HTR-8/SVneo (cell line): ENCODE results near the gene NOTO.

Source experiments
- DNase-seq: peaks from one replicate; pipeline ENCODE4 v3.0.0; 2011; ENCODE audit warnings: low spot score, mixed read lengths; ENCODE audit not compliant: insufficient read length
- FAIRE-seq: peaks from 2 replicates; lab custom pipeline; 2011; peaks lifted over from hg19 to GRCh38; lab: Jason Lieb, UNC

Gene NOTO

DNA sequence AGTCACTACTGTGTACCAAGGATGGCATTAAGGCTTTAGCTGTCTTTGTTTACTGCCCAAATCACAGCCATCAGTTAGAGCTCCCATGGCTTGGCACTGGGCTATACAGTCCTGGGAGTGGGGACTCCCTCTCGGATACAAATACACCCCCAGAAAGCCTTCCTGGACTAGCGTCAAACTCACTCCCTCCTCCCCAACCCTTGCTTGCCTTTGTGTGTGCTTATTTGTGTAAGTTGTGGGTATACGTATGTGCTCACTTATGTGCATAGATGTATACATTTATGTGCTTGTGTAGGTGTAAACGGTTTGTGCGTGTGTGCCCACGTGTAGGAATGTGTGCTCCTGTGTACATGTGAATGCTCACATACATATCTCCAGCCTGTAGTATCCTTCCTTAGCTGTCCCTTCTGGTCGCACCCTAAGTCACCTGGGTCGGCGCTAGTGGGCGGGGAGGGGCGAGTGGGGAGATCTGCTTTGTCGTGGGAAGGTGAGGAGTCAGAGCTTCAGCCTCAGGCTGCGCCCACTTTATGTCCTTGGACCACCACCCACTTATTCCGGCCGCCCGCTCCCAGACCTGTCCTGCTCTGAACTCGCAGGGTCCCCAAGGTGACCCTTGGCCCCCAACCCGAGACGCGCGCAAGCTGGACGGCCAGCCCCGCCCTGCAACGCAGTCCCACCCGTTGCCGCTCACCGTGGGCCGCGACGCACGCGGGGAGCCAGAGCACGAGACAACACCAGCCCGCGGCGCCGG is 30.2 kb downstream of the NOTO start:
- FAIRE-seq (peak; percentile 38), DNase-seq (no peak)

DNA sequence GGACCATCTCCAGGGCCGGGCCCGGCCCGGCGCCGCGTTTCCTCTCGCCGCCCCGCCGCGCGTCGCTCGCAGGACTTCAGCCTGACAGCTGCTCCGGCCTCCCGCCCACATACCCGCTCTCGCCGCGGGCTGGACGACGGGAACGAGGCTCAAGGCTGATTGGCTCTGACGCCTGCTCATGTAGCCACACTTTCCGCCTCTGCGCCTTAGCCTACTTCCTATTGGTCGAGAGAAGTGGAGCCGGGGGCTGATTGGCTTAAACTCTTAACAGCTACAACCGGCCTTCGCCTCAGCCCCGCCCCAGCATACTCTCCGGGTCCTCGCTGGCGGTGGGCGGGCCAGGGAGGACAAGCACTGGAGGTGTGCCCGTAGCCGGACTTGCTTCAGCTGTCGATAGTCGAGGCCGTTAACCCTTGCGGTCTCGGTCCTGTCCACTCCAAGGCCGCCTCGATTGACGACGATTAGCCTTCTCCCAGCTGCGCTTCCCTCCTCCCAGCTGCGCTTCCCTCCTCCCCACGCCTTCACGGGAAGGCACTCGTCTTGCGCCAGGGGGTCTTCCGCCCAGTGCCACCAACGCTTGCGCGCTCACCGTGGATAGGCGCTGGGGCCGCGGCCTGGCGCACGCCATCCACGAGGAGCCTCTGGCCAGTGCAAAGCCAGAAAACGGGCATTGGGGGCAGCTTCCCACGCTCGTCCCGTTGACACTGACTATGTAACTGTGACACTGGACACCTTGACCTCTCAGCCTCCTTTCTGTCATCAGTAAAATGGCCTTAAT is 31.0 kb downstream of the NOTO start, which contains the start of gene PRADC1:
PRADC1 (minus strand) TSS at position 86 of the 778 bp plus-strand sequence; CDS start at position 7, 79 bp downstream.
- FAIRE-seq (peak; percentile 95), DNase-seq (peak; percentile 99)

DNA sequence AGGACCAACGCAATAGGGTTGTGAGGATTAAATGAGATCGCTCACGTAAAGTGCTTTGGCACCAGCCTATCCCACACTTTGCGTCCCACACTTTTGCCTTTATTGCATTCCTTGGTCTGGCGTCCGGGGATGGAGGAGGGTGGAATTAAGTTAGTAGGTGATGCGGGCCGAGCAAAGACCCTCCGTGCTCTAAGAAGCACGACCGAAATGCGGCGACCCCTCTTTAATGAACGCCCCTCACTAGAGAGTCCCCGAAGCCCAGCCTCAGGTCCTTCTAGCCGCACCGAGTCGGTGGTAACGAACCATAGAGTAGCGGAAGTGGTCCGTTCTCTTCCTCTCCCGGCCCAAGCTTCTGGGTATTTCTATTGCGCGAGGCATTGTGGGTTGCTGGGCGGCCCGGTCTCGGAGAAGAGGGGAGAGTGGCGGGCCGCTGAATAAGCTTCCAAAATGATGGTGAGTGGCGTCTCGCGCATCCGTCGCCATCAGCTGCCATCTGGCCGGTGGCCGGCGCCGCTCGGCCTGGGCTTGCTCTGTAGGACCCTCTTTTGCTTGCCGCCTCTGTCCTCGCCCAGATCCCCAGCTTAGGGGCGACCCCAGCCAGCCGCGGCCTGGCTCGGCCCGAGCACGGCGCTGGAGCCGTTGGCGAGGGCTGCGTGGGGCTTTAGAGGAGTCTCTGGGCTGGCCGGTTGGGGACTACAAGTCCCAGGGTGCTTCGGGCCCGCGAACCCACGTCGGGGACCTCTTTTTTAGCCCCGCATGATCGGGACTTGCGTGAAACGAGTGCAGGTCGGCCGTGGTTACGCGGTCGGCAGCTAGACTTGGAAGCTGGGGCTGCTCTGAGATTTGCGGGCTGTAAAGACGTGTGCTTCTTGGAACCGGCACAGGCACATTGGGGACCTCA is 31.8 kb downstream of the NOTO start, which contains the start of gene CCT7:
CCT7 (plus strand) TSS at position 377 of the 901 bp plus-strand sequence; CDS start at position 448, 71 bp downstream.
- DNase-seq = peak; percentile 84
- FAIRE-seq = no peak

DNA sequence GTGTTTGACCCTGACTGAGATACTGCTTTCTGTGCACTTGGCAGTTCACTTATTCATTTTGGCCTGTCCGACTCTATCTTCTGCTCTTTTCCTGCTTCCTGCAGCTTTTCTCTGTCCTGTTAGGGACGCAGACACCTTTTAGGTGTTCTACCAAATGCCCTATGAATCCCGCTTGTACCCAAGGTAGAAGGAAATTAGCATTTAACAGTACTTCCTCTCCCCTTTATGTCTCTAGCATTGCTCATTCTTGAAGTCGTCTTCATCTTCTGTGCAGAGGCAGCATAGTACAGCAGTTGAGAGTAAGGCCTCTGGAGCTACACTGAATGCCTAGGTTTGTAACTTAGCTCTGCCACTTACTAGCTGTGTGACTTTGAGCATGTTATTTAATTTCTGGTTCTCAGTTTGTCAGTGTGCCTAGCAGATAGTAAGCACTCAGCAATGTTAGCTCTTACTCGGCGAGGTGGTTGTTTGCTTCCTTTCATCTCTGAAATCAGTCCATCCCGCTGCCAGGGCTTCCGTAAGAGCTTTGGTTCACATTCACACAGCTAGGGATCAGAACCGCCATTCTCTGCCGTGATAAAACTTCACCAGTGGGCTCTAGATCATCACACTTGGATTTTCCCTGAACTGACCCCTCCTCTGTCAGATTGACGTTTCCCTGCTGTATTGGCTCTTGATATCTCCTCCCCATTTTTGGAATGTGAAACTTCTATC is 33.1 kb downstream of the NOTO start:
- DNase-seq (no peak), FAIRE-seq (no peak)

DNA sequence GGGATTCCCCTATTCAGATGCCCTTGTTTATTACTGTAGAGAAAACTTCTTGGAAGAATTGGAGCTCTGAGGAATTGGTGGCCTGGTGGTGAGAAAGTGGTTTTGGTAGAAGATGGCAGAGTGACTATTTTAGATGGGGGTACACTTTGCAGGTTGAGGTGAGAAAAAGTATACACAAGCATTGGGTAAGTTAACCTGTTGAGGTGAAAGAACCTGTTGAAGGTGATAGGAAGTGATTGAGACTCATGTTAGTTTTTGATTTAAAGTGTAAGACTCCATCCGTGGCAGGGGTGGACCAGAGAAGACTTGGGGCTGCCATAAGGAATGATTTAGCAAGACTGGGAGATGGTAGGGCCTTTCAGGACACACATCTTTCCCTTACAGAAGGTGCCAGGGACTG is 34.8 kb downstream of the NOTO start:
- no peak for FAIRE-seq
- DNase-seq = no peak

DNA sequence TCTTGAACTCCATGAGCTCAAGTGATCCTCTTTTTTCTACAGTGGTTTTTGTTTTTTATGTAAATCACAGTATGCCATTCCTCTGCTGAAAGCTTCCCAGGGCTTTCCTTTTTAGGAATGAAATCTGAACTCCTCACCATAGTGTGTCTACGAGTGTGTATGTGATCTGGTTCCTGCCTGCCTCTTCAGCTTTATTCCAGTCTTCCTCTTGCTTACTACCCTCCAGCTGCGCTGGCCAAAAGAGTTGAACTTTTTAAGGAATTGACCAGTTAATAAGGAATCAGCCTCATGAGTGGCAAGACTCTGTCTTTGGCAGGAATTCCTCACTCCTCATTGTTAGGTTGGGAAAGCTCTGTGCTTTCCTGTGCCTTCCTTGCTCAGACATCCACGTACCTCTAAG is 35.8 kb downstream of the NOTO start:
- DNase-seq (no peak), FAIRE-seq (no peak)

DNA sequence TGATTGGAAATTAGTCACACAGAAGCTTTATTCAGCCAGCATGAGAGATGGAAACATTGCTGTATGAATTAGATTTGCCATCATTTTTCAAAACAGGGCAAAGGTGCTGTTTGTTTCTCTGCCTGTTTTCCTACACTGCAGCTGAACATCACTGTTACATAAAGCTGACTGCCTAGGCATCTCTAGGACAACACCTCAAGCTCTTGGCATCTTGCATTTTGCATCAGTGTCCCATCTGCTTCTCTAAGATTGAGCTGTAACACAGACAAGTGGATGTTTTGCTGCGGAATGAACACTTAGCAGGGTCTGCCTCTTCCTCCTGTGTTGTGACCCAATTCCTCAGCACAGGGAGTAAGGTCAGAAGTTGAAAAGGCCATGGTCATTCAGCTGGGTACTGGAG is 36.6 kb downstream of the NOTO start:
- DNase-seq (no peak), FAIRE-seq (no peak)

DNA sequence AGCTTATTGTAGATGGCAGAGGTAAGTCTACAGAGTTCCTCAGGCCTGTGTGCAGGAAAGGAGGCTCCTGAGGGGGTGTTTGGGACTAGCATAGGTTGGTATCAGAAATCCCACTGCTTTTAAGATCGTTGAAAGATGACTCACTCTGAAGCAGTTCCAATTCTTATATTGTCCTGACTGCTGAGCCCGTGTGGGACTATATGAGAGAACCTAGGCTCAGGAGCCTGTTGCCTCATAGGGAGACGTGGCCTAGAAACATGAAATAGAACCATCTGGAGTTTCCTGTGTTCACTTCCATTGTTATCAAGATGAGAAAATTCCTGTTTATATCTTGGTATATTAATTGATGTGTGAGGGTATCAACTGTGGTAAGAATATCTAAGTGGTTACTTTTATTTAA is 37.4 kb downstream of the NOTO start:
- DNase-seq = no peak
- no peak for FAIRE-seq

DNA sequence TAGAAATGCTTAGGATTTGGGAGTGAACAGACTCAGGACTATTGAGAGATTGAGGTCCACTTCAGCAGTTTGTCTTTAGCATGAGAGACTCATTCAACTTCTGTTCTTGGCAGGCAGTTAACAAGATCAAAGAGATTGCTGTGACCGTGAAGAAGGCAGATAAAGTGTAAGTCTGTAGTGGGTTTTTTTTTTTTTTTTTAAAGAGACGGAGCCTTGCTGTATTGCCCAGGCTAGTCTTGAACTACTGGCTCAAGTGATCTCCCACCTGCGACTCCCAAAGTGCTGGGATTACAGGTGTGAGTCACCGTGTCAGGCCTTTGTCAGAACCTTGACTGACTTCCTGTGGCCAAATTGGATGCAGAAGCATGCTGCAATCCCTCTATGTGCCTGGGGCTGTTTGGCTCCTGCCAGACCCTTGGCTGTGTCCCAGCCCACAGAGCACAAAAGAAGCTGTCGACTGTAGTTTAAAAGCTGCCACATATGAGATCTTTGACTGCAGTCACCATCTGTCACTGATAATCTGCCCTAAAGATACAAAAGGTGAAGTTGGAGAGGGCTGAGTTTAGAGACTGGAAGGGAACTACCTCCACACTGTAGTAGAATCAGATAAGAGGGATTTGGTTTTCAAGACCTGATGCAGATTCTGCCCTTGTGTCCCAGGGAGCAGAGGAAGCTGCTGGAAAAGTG is 41.7 kb downstream of the NOTO start:
- no peak for DNase-seq
- no peak for FAIRE-seq

DNA sequence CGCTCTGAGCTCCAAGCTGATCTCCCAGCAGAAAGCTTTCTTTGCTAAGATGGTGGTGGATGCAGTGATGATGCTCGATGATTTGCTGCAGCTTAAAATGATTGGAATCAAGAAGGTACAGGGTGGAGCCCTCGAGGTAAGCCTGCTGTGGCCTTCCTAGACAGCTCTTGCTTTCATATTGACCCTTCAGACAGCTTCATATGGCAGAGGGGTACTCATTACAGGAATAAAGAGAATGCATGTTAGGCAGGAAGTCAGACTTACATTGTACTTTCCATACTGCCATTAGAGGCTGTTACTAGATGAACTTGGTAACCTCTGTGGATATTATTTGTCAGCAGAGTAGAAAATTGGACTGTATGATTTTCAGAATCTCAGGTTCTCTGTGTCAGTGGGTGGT is 42.2 kb downstream of the NOTO start:
- FAIRE-seq = no peak
- DNase-seq = no peak

DNA sequence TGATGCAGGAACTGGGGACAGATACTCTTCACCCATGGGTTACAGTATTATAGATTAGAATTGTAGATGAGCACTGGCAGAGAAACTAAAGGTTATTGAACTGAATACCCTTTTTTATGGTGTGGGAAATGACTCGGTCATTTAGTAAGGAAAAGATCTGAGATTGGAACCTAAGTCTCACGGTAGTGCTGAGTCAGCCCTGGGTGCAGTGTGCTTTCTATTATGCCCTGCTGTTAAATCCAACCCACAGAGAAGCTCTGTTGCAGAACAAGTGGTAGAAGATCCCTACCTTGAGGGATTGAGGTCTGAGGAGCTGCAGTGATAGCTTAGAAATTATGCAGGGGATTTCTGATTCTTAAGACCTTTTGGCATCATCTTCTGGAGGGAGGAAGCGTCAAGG is 44.5 kb downstream of the NOTO start:
- FAIRE-seq = no peak
- DNase-seq = no peak

DNA sequence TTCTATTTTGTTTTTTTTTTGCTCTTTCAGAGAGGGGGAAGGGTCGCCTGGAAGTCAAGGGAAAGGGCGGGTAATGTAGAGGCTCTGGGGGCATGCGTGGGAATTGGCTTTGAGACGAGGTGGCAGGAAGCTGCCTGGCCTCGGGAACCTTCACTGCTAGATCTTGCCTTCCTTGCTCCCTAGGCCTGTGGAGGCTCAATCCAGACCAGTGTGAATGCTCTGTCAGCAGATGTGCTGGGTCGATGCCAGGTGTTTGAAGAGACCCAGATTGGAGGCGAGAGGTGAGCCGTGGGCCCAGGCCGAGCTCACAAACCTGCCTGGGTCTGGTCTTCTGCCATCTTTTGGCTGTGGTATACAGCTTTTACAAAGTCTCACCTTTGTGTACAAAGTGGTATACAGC is 47.3 kb downstream of the NOTO start:
- no peak for FAIRE-seq
- DNase-seq = no peak

DNA sequence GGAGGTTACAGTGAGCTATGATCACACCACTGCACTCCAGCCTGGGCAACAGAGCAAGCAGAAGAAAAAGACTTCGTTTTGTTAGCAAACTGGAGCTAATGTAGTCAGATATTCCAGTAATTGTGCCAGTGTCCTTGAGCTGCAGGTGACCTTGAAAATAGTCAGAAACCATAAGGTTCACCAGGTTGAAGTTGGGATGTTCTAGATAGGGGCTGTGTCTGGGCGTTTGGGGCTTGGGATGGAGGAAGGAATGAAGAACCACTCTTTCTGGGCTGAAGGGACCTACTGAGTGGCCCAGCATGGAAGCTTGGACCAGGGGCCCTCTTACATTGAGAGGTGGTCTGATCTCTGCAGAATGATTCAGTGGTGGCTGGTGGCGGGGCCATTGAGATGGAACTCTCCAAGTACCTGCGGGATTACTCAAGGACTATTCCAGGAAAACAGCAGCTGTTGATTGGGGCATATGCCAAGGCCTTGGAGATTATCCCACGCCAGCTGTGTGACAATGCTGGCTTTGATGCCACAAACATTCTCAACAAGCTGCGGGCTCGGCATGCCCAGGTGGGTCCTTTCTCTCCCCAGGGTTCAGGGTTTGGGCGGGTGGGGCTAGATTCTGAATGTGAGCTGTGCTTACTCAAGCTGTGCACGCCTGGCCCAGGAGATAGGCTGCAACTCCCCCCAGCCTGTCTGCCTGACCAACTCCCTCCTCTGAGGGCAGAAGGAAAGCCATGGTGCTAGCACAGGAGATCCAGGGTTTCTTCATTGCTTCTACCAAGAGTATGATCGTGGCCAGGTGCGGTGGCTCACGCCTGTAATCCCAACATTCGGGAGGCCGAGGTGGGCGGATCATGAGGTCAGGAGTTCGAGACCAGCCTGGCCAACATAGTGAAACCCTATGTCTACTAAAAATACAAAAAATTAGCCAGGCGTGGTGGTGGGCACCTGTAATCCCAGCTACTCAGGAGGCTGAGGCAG is 48.8 kb downstream of the NOTO start:
- no peak for FAIRE-seq
- no peak for DNase-seq

DNA sequence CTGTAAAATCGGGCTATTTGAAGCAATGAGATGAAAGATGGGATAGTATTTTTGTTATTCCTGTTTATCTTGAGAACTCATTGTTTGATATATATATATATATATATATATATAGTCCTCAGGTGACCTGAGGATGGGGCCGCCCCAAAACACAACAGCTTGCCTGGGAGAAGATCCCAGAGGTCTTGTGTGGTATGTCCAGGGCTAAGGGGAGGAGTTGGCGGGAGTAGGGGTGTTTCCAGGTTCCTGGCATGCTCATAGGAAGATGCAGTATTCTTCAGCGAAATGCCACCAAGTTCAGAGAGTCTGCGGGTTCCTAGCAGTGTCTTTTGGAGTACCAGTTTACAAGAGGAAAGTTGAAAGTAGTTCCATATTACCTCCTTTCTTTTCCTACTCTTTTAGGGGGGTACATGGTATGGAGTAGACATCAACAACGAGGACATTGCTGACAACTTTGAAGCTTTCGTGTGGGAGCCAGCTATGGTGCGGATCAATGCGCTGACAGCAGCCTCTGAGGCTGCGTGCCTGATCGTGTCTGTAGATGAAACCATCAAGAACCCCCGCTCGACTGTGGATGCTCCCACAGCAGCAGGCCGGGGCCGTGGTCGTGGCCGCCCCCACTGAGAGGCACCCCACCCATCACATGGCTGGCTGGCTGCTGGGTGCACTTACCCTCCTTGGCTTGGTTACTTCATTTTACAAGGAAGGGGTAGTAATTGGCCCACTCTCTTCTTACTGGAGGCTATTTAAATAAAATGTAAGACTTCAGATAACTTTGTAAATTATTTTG is 50.1 kb downstream of the NOTO start:
- no peak for FAIRE-seq

DNA sequence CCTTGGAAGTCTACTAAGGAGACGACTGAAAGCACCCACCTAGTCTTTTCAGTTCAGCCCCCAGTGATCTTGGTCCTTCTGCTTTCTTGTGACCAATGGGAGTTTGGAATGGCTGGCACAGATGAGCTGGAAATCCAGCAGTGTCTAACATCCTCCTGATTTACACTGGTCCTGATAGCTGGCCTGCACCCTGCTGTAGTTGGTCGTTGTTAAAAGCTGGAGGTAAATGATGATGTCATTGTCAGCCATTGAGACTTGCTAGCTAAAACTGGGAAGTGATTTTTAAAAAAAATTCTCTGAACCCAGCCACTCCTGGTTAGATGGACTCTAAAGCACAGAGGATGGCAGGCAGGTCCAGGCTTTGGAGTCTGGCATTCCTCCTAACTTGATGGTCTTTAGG is 51.0 kb downstream of the NOTO start:
- FAIRE-seq (no peak), DNase-seq (no peak)

More for the DNA sequence above, 50.1 kb downstream of the NOTO start:
- no peak for DNase-seq

DNA sequence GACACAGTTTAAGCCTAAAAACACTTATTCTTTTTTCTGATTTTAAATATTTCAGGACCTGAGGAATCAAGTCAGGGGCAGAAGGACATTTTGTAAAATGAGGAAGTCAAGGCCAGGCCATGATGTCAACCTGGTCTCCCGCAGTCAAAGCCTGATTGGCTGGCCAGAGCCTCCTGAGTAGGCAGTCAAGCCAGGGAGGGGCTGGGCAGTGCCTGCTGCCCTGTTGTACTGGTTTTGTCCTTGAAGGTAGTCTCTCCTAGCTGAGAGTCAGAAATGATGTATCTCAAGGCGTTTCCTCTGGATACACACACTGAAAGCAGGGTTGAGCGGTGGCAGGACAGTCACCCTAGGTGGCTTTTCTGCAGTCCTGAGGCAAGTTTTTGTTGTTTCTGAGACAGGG is 51.5 kb downstream of the NOTO start:
- FAIRE-seq (peak; percentile 59), DNase-seq (no peak)

DNA sequence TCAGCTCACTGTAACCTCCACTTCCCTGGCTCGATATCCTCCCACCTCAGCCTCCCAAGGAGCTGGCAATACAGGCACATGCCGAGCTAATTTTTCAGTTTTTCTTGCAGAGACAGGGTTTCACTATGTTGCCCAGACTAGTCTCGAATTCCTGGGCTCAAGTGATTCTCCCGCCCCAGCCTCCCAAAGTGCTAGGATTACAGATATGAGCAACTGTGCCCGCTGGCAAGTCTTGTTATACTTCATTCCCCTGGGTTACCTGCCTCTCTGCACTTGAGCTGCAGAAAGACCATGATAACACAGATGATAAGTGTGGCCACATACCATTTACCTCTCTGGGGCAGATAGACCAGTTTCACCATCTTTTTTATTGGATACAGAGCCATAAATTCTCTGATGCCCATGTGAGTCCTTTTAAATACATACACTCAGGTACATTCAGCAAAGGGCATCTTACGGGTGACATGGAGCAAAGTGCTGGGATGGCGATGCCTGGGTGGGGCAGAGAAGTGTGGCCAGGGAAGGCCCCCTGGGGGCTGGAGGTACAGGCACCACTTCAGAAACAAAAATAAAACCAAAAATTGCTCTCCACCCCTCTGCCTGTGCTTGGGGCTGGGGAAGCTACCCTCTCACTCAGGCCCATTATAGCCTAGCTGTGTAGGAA is 52.1 kb downstream of the NOTO start:
- DNase-seq = no peak
- no peak for FAIRE-seq
